ENCODE results near the gene KIF5C. TPM values are rescaled to one million over a fixed set of nuclear protein-coding genes. Genes with fewer than 3 reads are reported as not detected.

KIF5C gene
- total and polyA plus RNA-seq, 2 donors (not counting 1 experiment from before 2014, with no cell fraction given), result 1.9 to 6.1 TPM

GRCh38 chr2:148993351-148993750 is 118.3 kb downstream of the KIF5C start:
- intact Hi-C loops (cut with micrococcal nuclease), result loop anchor here (5.0 kb wide), 1 partner anchor 486 kb away; no protein-coding TSS in a partner anchor
- no peaks in the 10 kb centered on the region for H3K36me3 ChIP-seq (replicated peaks in 1 of 2; ENCODE audit: control extremely low read depth in 1 of 2, control insufficient read depth in 1 of 2, extremely low read depth in 1 of 2, insufficient read depth in 2 of 2, low read length in 1 of 2)

GRCh38 chr2:148994341-148994740 is 119.3 kb downstream of the KIF5C start:
- Histone ChIP-seq H3K27me3 (replicated peaks in 1 of 4; ENCODE audit: control extremely low read depth in 1 of 4, control insufficient read depth in 3 of 4, insufficient read depth in 4 of 4, low read length in 3 of 4) (no peaks in the 10 kb centered on the region), H4K20me1 (ENCODE audit: control insufficient read depth, insufficient read depth, low read length, poor library complexity, severe bottlenecking) (no peaks in the 10 kb centered on the region), H3K4me1 (ENCODE audit: control insufficient read depth in 2 of 2, insufficient read depth in 2 of 2, low read length in 2 of 2) (no peaks in the 10 kb centered on the region), H3K4me3 (ENCODE audit: control extremely low read depth in 1 of 5, extremely low read depth in 1 of 5, insufficient read depth in 1 of 5, low read depth in 2 of 5, low read length in 4 of 5) (no peak overlapping the region), H3K9ac (ENCODE audit: low read length) (no peak overlapping the region), H3K36me3 (replicated peaks in 1 of 2; ENCODE audit: control extremely low read depth in 1 of 2, control insufficient read depth in 1 of 2, extremely low read depth in 1 of 2, insufficient read depth in 2 of 2, low read length in 1 of 2) (no peaks in the 10 kb centered on the region), H3K4me2 (replicated peaks; ENCODE audit: low read depth, low read length, poor library complexity, severe bottlenecking) (no peak overlapping the region), H3K9me3 (ENCODE audit: control extremely low read depth in 1 of 3, control insufficient read depth in 2 of 3, insufficient read depth in 1 of 3, low read length in 2 of 3) (no peaks in the 10 kb centered on the region), H3K27ac (ENCODE audit: low read length in 2 of 2) (no peak overlapping the region), H3K79me2 (ENCODE audit: control insufficient read depth, insufficient read depth, low read length) (no peaks in the 10 kb centered on the region), H2AFZ (ENCODE audit: insufficient read depth, low read depth, low read length, poor library complexity, severe bottlenecking) (no peak overlapping the region)
- H3K4me1 Mint-ChIP-seq, result peaks cover 2% of the 10 kb centered on the region
- TF ChIP-seq CTCF (IDR thresholded peaks at IDR 0.05), result no peak
- no peak for TF ChIP-seq EZH2 (IDR thresholded peaks at IDR 0.05; ENCODE audit: borderline replicate concordance, insufficient read depth, low read depth, low read length, poor library complexity, severe bottlenecking)
- no peak overlapping the region for H3K27ac Mint-ChIP-seq
- DNase-seq (no peak), ATAC-seq (ENCODE audit: low read depth) (no peak)
- ChIA-PET POLR2A (no interaction called here), CTCF (no interaction called here)
- WGBS (ENCODE audit: insufficient coverage), result 91% methylated on average over 5 of the region's 8 CpGs
- H3K9me3 Mint-ChIP-seq (ENCODE audit: insufficient read depth), result no peaks in the 10 kb centered on the region
- intact Hi-C loops (cut with micrococcal nuclease), result loop anchor here (5.0 kb wide), 1 partner anchor 487 kb away; no protein-coding TSS in a partner anchor
- no peak overlapping the region for H3K4me3 Mint-ChIP-seq
- peaks cover 6% of the 10 kb centered on the region for H3K27me3 Mint-ChIP-seq

More at GRCh38 chr2:148993351-148993750, 118.3 kb downstream of the KIF5C start:
- Mint-ChIP-seq H3K27me3 (peaks cover 6% of the 10 kb centered on the region), H3K4me1 (peaks cover 2% of the 10 kb centered on the region), H3K4me3 (no peak overlapping the region), H3K27ac (no peak overlapping the region), H3K9me3 (ENCODE audit: insufficient read depth) (no peaks in the 10 kb centered on the region)
- Histone ChIP-seq H4K20me1 (ENCODE audit: control insufficient read depth, insufficient read depth, low read length, poor library complexity, severe bottlenecking) (no peaks in the 10 kb centered on the region), H3K4me3 (ENCODE audit: control extremely low read depth in 1 of 5, extremely low read depth in 1 of 5, insufficient read depth in 1 of 5, low read depth in 2 of 5, low read length in 4 of 5) (no peak overlapping the region), H3K27me3 (replicated peaks in 1 of 4; ENCODE audit: control extremely low read depth in 1 of 4, control insufficient read depth in 3 of 4, insufficient read depth in 4 of 4, low read length in 3 of 4) (no peaks in the 10 kb centered on the region), H3K9ac (ENCODE audit: low read length) (no peak overlapping the region), H3K4me1 (ENCODE audit: control insufficient read depth in 2 of 2, insufficient read depth in 2 of 2, low read length in 2 of 2) (no peaks in the 10 kb centered on the region), H3K79me2 (ENCODE audit: control insufficient read depth, insufficient read depth, low read length) (no peaks in the 10 kb centered on the region), H3K27ac (ENCODE audit: low read length in 2 of 2) (no peak overlapping the region), H3K9me3 (ENCODE audit: control extremely low read depth in 1 of 3, control insufficient read depth in 2 of 3, insufficient read depth in 1 of 3, low read length in 2 of 3) (no peaks in the 10 kb centered on the region), H2AFZ (ENCODE audit: insufficient read depth, low read depth, low read length, poor library complexity, severe bottlenecking) (no peak overlapping the region), H3K4me2 (replicated peaks; ENCODE audit: low read depth, low read length, poor library complexity, severe bottlenecking) (no peak overlapping the region)
- no CpG with 5 or more reads among the region's 3 CpGs for WGBS (ENCODE audit: insufficient coverage)
- DNase-seq (no peak), ATAC-seq (ENCODE audit: low read depth) (no peak)
- ChIA-PET CTCF (interaction anchor here (0.7 to 0.8 kb wide), 3 partner anchors 22 to 1058 kb away, joined by 3 read pairs; no protein-coding TSS in a partner anchor), POLR2A (no interaction called here)
- TF ChIP-seq EZH2 (IDR thresholded peaks at IDR 0.05; ENCODE audit: borderline replicate concordance, insufficient read depth, low read depth, low read length, poor library complexity, severe bottlenecking) (no peak), CTCF (IDR thresholded peaks at IDR 0.05) (no peak)

Measured in B cell (primary cell).